Measurements from ENCODE around the gene CLEC10A.

The CLEC10A gene

GRCh38 chr17:7063518-7064094, 16.4 kb downstream of the CLEC10A start:
- no peak overlapping the region for H2BK12ac ChIP-seq (ENCODE audit: low read length)
- H2BK120ac ChIP-seq (ENCODE audit: insufficient read depth, low read length, poor library complexity): no peak overlapping the region
- H3K9ac ChIP-seq (ENCODE audit: low read length): no peak overlapping the region
- no peak overlapping the region for H4K91ac ChIP-seq (ENCODE audit: low read depth, low read length)
- H2AFZ ChIP-seq (ENCODE audit: insufficient read depth, low read length, poor library complexity): no peak overlapping the region
- H3K14ac ChIP-seq (ENCODE audit: low read length): no peak overlapping the region
- H3K27ac ChIP-seq (ENCODE audit: low read depth, low read length): no peak overlapping the region
- no peak overlapping the region for H2AK5ac ChIP-seq (ENCODE audit: low read length)
- H4K8ac ChIP-seq (ENCODE audit: low read depth, low read length): no peak overlapping the region
- WGBS (ENCODE audit: extremely low coverage, insufficient coverage, insufficient read length): no CpG with 5 or more reads among the region's 6 CpGs
- no peak for DNase-seq
- H3K9me3 ChIP-seq (ENCODE audit: insufficient read depth, low read depth, low read length): peaks cover 2% of the 10 kb centered on the region
- H3K18ac ChIP-seq (ENCODE audit: low read length): no peak overlapping the region
- H4K12ac ChIP-seq (ENCODE audit: low read depth, low read length): no peak overlapping the region
- H3K79me2 ChIP-seq (ENCODE audit: control insufficient read depth, insufficient read depth, low read length, poor library complexity): no peaks in the 10 kb centered on the region
- H3K4me2 ChIP-seq (ENCODE audit: low read length): no peak overlapping the region
- H3K36me3 ChIP-seq (ENCODE audit: control insufficient read depth in 1 of 2, insufficient read depth in 2 of 2, low read length in 2 of 2): no peaks in the 10 kb centered on the region
- H3K79me1 ChIP-seq (ENCODE audit: low read length): no peaks in the 10 kb centered on the region
- H3K27me3 ChIP-seq (ENCODE audit: insufficient read depth, low read length): no peaks in the 10 kb centered on the region
- no peak overlapping the region for H3K23ac ChIP-seq (ENCODE audit: low read length)
- no peak overlapping the region for H3K4ac ChIP-seq (ENCODE audit: low read depth, low read length)
- H3K4me3 ChIP-seq (ENCODE audit: low read depth, low read length): no peak overlapping the region
- no peak overlapping the region for H2BK5ac ChIP-seq (ENCODE audit: low read depth, low read length, poor library complexity)
- H3K4me1 ChIP-seq (ENCODE audit: control insufficient read depth in 1 of 2, insufficient read depth in 2 of 2, low read length in 2 of 2): no peaks in the 10 kb centered on the region

- WGBS (ENCODE audit: extremely low coverage, insufficient coverage, insufficient read length): no CpG with 5 or more reads among the region's 6 CpGs
These were observed 19.7 kb downstream of the CLEC10A start for GRCh38 chr17:7060165-7060891.

GRCh38 chr17:7058831-7059447, 21.1 kb downstream of the CLEC10A start:
- Histone ChIP-seq H2BK120ac (ENCODE audit: insufficient read depth, low read length, poor library complexity) (no peak overlapping the region), H3K18ac (ENCODE audit: low read length) (no peak overlapping the region), H3K36me3 (ENCODE audit: control insufficient read depth in 1 of 2, insufficient read depth in 2 of 2, low read length in 2 of 2) (no peaks in the 10 kb centered on the region), H3K4me3 (ENCODE audit: low read depth, low read length) (no peak overlapping the region), H3K14ac (ENCODE audit: low read length) (no peak overlapping the region), H3K9ac (ENCODE audit: low read length) (no peak overlapping the region), H2BK5ac (ENCODE audit: low read depth, low read length, poor library complexity) (no peak overlapping the region), H3K79me2 (ENCODE audit: control insufficient read depth, insufficient read depth, low read length, poor library complexity) (no peaks in the 10 kb centered on the region), H3K4me1 (ENCODE audit: control insufficient read depth in 1 of 2, insufficient read depth in 2 of 2, low read length in 2 of 2) (no peaks in the 10 kb centered on the region), H2BK12ac (ENCODE audit: low read length) (no peak overlapping the region), H3K27me3 (ENCODE audit: insufficient read depth, low read length) (no peaks in the 10 kb centered on the region), H3K9me3 (ENCODE audit: insufficient read depth, low read depth, low read length) (no peaks in the 10 kb centered on the region), H4K8ac (ENCODE audit: low read depth, low read length) (no peak overlapping the region), H3K79me1 (ENCODE audit: low read length) (no peaks in the 10 kb centered on the region), H4K91ac (ENCODE audit: low read depth, low read length) (no peak overlapping the region), H3K27ac (ENCODE audit: low read depth, low read length) (no peak overlapping the region), H4K12ac (ENCODE audit: low read depth, low read length) (no peak overlapping the region), H3K23ac (ENCODE audit: low read length) (no peak overlapping the region), H2AK5ac (ENCODE audit: low read length) (no peak overlapping the region), H3K4me2 (ENCODE audit: low read length) (no peak overlapping the region), H3K4ac (ENCODE audit: low read depth, low read length) (no peak overlapping the region), H2AFZ (ENCODE audit: insufficient read depth, low read length, poor library complexity) (no peak overlapping the region)
- DNase-seq: no peak
- WGBS (ENCODE audit: extremely low coverage, insufficient coverage, insufficient read length): no CpG with 5 or more reads among the region's 7 CpGs

More at GRCh38 chr17:7060165-7060891, 19.7 kb downstream of the CLEC10A start:
- Histone ChIP-seq H2BK12ac (ENCODE audit: low read length) (no peak overlapping the region), H3K4ac (ENCODE audit: low read depth, low read length) (no peak overlapping the region), H3K36me3 (ENCODE audit: control insufficient read depth in 1 of 2, insufficient read depth in 2 of 2, low read length in 2 of 2) (no peaks in the 10 kb centered on the region), H3K27me3 (ENCODE audit: insufficient read depth, low read length) (no peaks in the 10 kb centered on the region), H3K79me2 (ENCODE audit: control insufficient read depth, insufficient read depth, low read length, poor library complexity) (no peaks in the 10 kb centered on the region), H4K12ac (ENCODE audit: low read depth, low read length) (no peak overlapping the region), H2BK120ac (ENCODE audit: insufficient read depth, low read length, poor library complexity) (no peak overlapping the region), H3K4me1 (ENCODE audit: control insufficient read depth in 1 of 2, insufficient read depth in 2 of 2, low read length in 2 of 2) (no peaks in the 10 kb centered on the region), H3K9me3 (ENCODE audit: insufficient read depth, low read depth, low read length) (no peaks in the 10 kb centered on the region), H3K4me2 (ENCODE audit: low read length) (no peak overlapping the region), H2BK5ac (ENCODE audit: low read depth, low read length, poor library complexity) (no peak overlapping the region), H4K91ac (ENCODE audit: low read depth, low read length) (no peak overlapping the region), H3K23ac (ENCODE audit: low read length) (no peak overlapping the region), H3K14ac (ENCODE audit: low read length) (no peak overlapping the region), H3K79me1 (ENCODE audit: low read length) (no peaks in the 10 kb centered on the region), H2AFZ (ENCODE audit: insufficient read depth, low read length, poor library complexity) (no peak overlapping the region), H3K18ac (ENCODE audit: low read length) (no peak overlapping the region), H3K27ac (ENCODE audit: low read depth, low read length) (no peak overlapping the region), H3K4me3 (ENCODE audit: low read depth, low read length) (no peak overlapping the region), H4K8ac (ENCODE audit: low read depth, low read length) (no peak overlapping the region), H2AK5ac (ENCODE audit: low read length) (no peak overlapping the region), H3K9ac (ENCODE audit: low read length) (no peak overlapping the region)
- no peak for DNase-seq

GRCh38 chr17:7056386-7056785, 23.7 kb downstream of the CLEC10A start:
- Histone ChIP-seq H2BK120ac (ENCODE audit: insufficient read depth, low read length, poor library complexity) (no peak overlapping the region), H2AK5ac (ENCODE audit: low read length) (no peak overlapping the region), H2BK12ac (ENCODE audit: low read length) (no peak overlapping the region), H2AFZ (ENCODE audit: insufficient read depth, low read length, poor library complexity) (no peak overlapping the region), H3K14ac (ENCODE audit: low read length) (no peak overlapping the region), H3K79me2 (ENCODE audit: control insufficient read depth, insufficient read depth, low read length, poor library complexity) (no peaks in the 10 kb centered on the region), H3K4me1 (ENCODE audit: control insufficient read depth in 1 of 2, insufficient read depth in 2 of 2, low read length in 2 of 2) (no peaks in the 10 kb centered on the region), H3K27me3 (ENCODE audit: insufficient read depth, low read length) (no peaks in the 10 kb centered on the region), H3K9me3 (ENCODE audit: insufficient read depth, low read depth, low read length) (no peaks in the 10 kb centered on the region), H2BK5ac (ENCODE audit: low read depth, low read length, poor library complexity) (no peak overlapping the region), H4K8ac (ENCODE audit: low read depth, low read length) (no peak overlapping the region), H4K12ac (ENCODE audit: low read depth, low read length) (no peak overlapping the region), H3K27ac (ENCODE audit: low read depth, low read length) (no peak overlapping the region), H3K9ac (ENCODE audit: low read length) (no peak overlapping the region), H4K91ac (ENCODE audit: low read depth, low read length) (no peak overlapping the region), H3K4me2 (ENCODE audit: low read length) (no peak overlapping the region), H3K36me3 (ENCODE audit: control insufficient read depth in 1 of 2, insufficient read depth in 2 of 2, low read length in 2 of 2) (no peaks in the 10 kb centered on the region), H3K79me1 (ENCODE audit: low read length) (no peaks in the 10 kb centered on the region), H3K23ac (ENCODE audit: low read length) (no peak overlapping the region), H3K4me3 (ENCODE audit: low read depth, low read length) (no peak overlapping the region), H3K4ac (ENCODE audit: low read depth, low read length) (no peak overlapping the region), H3K18ac (ENCODE audit: low read length) (no peak overlapping the region)
- no CpG with 5 or more reads among the region's 4 CpGs for WGBS (ENCODE audit: extremely low coverage, insufficient coverage, insufficient read length)
- DNase-seq: no peak
